Transverse colon (tissue), 4 donors: ENCODE data around the gene EVPL. TPM values are rescaled to one million over a fixed set of nuclear protein-coding genes. Genes with fewer than 3 reads are reported as not detected.

Source experiments
- DNase-seq: peaks from one replicate; pipeline ENCODE4 v3.0.0-alpha.2; 2019
- H3K27ac ChIP-seq, 4 donors: fragments of 200-600 bp; sonication (generic); 2 replicates each; pipeline ENCODE4 v1.5.1; 2016 to 2018; ENCODE audit warnings: inconsistent platforms in 4 of 4
- H3K27me3 ChIP-seq: fragments of 200-600 bp; sonication (generic); 2 replicates; pipeline ENCODE4 v1.5.1; 2017; ENCODE audit warnings: inconsistent platforms
- H3K36me3 ChIP-seq, 4 donors: fragments of 200-600 bp; sonication (generic); 2 replicates each; pipeline ENCODE4 v1.5.1; 2017 to 2019; ENCODE audit warnings: inconsistent platforms in 4 of 4
- H3K4me1 ChIP-seq, 4 donors: fragments of 200-600 bp; sonication (generic); 2 replicates each; pipeline ENCODE4 v1.5.1; 2017 to 2020; ENCODE audit warnings: inconsistent platforms in 4 of 4
- H3K4me3 ChIP-seq, 4 donors: fragments of 200-600 bp; sonication (generic); 1 replicate in 1 of 4; 2 replicates in 3 of 4; pipeline versions ENCODE4 v1.5.1 to v1.6.1; 2017 to 2019; ENCODE audit warnings: inconsistent platforms in 4 of 4
- H3K9me3 ChIP-seq, 2 donors: fragments of 200-600 bp; sonication (generic); 2 replicates each; pipeline ENCODE4 v1.5.1; 2017 to 2019; ENCODE audit warnings: inconsistent platforms in 2 of 2
- EP300 ChIP-seq: sonication (generic); formaldehyde crosslinking; IDR thresholded peaks from one replicate; pipeline ENCODE4 v1.6.1; 2017; ENCODE audit warnings: antibody characterized with exemption, low read depth
- POLR2A ChIP-seq: fragments of 450-650 bp; IDR thresholded peaks from one replicate; pipeline ENCODE4 v1.6.1; 2016; ENCODE audit warnings: antibody characterized with exemption, mild to moderate bottlenecking, moderate library complexity
- POLR2AphosphoS5 ChIP-seq, 3 donors: sonication (generic); formaldehyde crosslinking; IDR thresholded peaks; one replicate each; pipeline ENCODE4 v1.6.1; 2016; ENCODE audit warnings: antibody characterized with exemption in 3 of 3
- WGBS, 2 donors: methylation state at CpG; one replicate each; pipeline ENCODE4 v1.1.5; 2018; ENCODE audit warnings: low coverage in 1 of 2; 5-methylcytosine and 5-hydroxymethylcytosine counted together
- in situ Hi-C, 4 donors: fragments of 200-750 bp; cut with MboI; loops; one replicate each; pipeline versions ENCODE4 v1.15.0 to v1.15.1; 2017; ENCODE audit warnings: low sequenced_read_pairs in 3 of 4, low pct_ligation_motif_present in 1 of 4, low pct_unique_long_range_greater_than_20kb in 1 of 4
- intact Hi-C: fragments of 100-400 bp; cut with DNase I; formaldehyde crosslinking; loops from one replicate; pipeline ENCODE4 v1.15.1; 2023; ENCODE audit warnings: low total_unique reads
- total RNA-seq, 4 donors: library from RNA; depleted of rRNA; stranded (reverse); fragments of >200 nt; gene quantifications; one replicate each; pipeline ENCODE4 v1.1.0, GENCODE V29; 2016
- TF ChIP-seq, protein P1 (sequence below), 5 experiments: fragments of 200-600 bp in 3 of 5; fragments of 450-650 bp in 2 of 5; sonication (generic) in 3 of 5; IDR thresholded peaks; 1 replicate in 2 of 5; 2 replicates in 3 of 5; pipeline ENCODE4 v1.5.1; 2016 to 2017; ENCODE audit warnings: antibody characterized with exemption in 5 of 5, inconsistent platforms in 3 of 5, mild to moderate bottlenecking in 2 of 5, moderate library complexity in 1 of 5

Gene EVPL
- total RNA-seq, 4 donors from 2014 or later = 17.1 to 23.7 (median 20.6) TPM

- Histone ChIP-seq H3K27me3 (no peaks in the 10 kb centered on the region), H3K9me3 (no peaks in the 10 kb centered on the region), H3K27ac (no peak overlapping the region), H3K4me3 (no peak overlapping the region), H3K4me1 (peaks cover 0 to 7% (median 3%) of the 10 kb centered on the region in 4 donors), H3K36me3 (no peaks in the 10 kb centered on the region)
- DNase-seq = no peak
- 92% methylated on average over 4 of the region's 11 CpGs; no CpG with 5 or more reads in 1 of the 2 donors for WGBS, 2 donors
- intact Hi-C loops (loop anchor here (10.0 kb wide), 1 partner anchor 56 kb away; the partner anchor contains the start of genes GALR2, SRP68 and ZACN), in situ Hi-C loops (loop anchor here in 3 of 4 donors (10.0 to 25.0 kb wide), 2 partner anchors 266 to 269 kb away; no protein-coding TSS in a partner anchor)
- no peak for TF ChIP-seq POLR2AphosphoS5 (IDR thresholded peaks at IDR 0.05)
- no peak for TF ChIP-seq EP300
- TF ChIP-seq, protein P1, sequence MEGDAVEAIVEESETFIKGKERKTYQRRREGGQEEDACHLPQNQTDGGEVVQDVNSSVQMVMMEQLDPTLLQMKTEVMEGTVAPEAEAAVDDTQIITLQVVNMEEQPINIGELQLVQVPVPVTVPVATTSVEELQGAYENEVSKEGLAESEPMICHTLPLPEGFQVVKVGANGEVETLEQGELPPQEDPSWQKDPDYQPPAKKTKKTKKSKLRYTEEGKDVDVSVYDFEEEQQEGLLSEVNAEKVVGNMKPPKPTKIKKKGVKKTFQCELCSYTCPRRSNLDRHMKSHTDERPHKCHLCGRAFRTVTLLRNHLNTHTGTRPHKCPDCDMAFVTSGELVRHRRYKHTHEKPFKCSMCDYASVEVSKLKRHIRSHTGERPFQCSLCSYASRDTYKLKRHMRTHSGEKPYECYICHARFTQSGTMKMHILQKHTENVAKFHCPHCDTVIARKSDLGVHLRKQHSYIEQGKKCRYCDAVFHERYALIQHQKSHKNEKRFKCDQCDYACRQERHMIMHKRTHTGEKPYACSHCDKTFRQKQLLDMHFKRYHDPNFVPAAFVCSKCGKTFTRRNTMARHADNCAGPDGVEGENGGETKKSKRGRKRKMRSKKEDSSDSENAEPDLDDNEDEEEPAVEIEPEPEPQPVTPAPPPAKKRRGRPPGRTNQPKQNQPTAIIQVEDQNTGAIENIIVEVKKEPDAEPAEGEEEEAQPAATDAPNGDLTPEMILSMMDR (IDR thresholded peaks at IDR 0.05) = no peak
- TF ChIP-seq POLR2A = no peak
These were observed 8.8 kb downstream of the EVPL start for GRCh38 chr17:76018340-76018680.

DNA sequence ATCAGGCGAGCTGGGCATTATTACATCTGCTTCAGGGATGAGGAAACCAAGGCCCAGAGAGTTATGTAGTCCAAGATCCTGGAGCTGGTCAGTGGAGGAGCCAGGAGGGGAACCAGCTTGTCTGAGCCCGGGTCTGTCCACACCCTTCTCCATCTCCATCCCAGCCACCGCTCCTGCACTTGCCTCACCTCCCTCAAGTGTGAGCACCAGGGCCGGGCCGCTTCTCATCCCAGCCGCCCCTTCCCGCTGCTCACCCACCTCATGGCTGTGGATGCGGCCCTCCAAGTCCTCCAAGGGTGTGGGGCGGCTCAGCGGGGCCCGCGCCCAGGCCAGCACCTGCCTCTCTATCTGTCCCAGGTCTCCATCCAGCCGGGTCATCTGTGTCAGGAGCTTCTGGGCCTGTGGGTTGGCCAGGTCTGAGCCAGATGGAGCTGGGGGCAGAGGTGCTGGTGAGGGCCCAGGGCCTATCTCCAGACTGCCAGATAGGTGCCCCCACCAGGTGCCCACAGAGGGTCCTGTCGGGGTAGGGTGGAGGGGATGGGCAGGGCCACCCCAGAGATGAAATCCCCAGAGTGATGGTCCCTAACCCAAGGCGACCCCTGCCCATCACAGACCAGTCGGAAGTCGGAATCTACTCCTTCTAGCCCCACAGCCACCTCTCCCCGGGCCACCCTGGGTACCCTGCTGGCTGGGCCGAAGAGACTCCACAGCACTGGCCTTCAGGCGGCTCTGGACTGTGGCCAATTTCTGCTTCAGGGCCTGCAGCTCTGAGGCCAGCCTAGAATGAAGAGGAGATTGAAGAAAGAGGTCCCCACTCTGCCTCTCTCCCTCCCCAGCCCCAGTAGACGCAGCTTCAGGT lies 9.4 kb downstream of the EVPL start:
- in situ Hi-C loops = loop anchor here in 3 of 4 donors (10.0 to 25.0 kb wide), 2 partner anchors 267 to 270 kb away; no protein-coding TSS in a partner anchor
- Histone ChIP-seq H3K36me3 (no peaks in the 10 kb centered on the region), H3K27ac (no peak overlapping the region), H3K27me3 (no peaks in the 10 kb centered on the region), H3K4me3 (no peak overlapping the region), H3K4me1 (peaks cover 0 to 7% (median 3%) of the 10 kb centered on the region in 4 donors), H3K9me3 (no peaks in the 10 kb centered on the region)
- no peak for DNase-seq
- TF ChIP-seq EP300 (no peak), POLR2AphosphoS5 (IDR thresholded peaks at IDR 0.05) (no peak), POLR2A (no peak)
- TF ChIP-seq, protein P1 (IDR thresholded peaks at IDR 0.05) = no peak
- WGBS, 2 donors = 89 to 90% methylated on average over 2 to 21 of the region's 21 CpGs
- intact Hi-C loops = loop anchor here (10.0 kb wide), 1 partner anchor 57 kb away; the partner anchor contains the start of genes GALR2, SRP68 and ZACN

- Histone ChIP-seq H3K4me3 (no peak overlapping the region), H3K36me3 (no peaks in the 10 kb centered on the region), H3K27ac (no peak overlapping the region), H3K9me3 (no peaks in the 10 kb centered on the region), H3K4me1 (peaks cover 0 to 7% (median 3%) of the 10 kb centered on the region in 4 donors), H3K27me3 (no peaks in the 10 kb centered on the region)
- intact Hi-C loops = loop anchor here (10.0 kb wide), 1 partner anchor 60 kb away; the partner anchor contains the start of genes GALR2, SRP68 and ZACN
- TF ChIP-seq, protein P1 (IDR thresholded peaks at IDR 0.05) = no peak
- TF ChIP-seq POLR2A = no peak
- no peak for TF ChIP-seq POLR2AphosphoS5 (IDR thresholded peaks at IDR 0.05)
- TF ChIP-seq EP300 = no peak
- WGBS, 2 donors = 81% methylated on average over 16 of the region's 26 CpGs; no CpG with 5 or more reads in 1 of the 2 donors
- in situ Hi-C loops = loop anchor here in 3 of 4 donors (10.0 to 25.0 kb wide), 2 partner anchors 270 to 272 kb away; no protein-coding TSS in a partner anchor
- DNase-seq = no peak
These were observed 12.2 kb downstream of the EVPL start for GRCh38 chr17:76014925-76015261.
